K562 (cell line): ENCODE data around the gene PLEKHH2. TPM values are rescaled to one million over a fixed set of nuclear protein-coding genes. Genes with fewer than 3 reads are reported as not detected.

Source experiments
- ATAC-seq: fragments of 200-7000 bp; cut with Tn5 transposase; 3 replicates; pipeline ENCODE4 v1.9.1; 2020; ENCODE audit warnings: moderate library complexity
- BruUV-seq: library from RNA; stranded (reverse); fragments of 400-500 nt; replicated peaks from 2 replicates; lab custom pipeline; 2021; lab: Mats Ljungman, UMichigan
- CTCF ChIA-PET: fragments of 300-600 bp; formaldehyde crosslinking; extraction: SDS; loops from one replicate; lab custom pipeline; 2021; ENCODE audit warnings: low intra/inter-chr PET ratio; lab: Yijun Ruan, JAX
- POLR2A ChIA-PET: fragments of 300-600, 350-650 bp; sonication (Branson Sonifier 250); formaldehyde crosslinking; extraction: SDS; loops from one replicate; lab custom pipeline; 2021; ENCODE audit warnings: antibody characterized with exemption, inconsistent platforms; lab: Yijun Ruan, JAX
- DNase-seq, 4 experiments: peaks; one replicate each; pipeline versions ENCODE4 v3.0.0 to v3.0.0-alpha.2; 2011 to 2018; ENCODE audit warnings: low spot score in 3 of 4, mixed read lengths in 3 of 4; ENCODE audit errors: extremely low read depth in 1 of 4
- FAIRE-seq: peaks from 2 replicates; lab custom pipeline; 2011; peaks lifted over from hg19 to GRCh38; lab: Jason Lieb, UNC
- H2AFZ ChIP-seq: 2 replicates; pipeline ENCODE4 v1.6.0; 2011; ENCODE audit warnings: low read depth, low read length, control low read depth, inconsistent platforms
- H3K27ac ChIP-seq: fragments of 200-600 bp; 3 replicates; pipeline ENCODE4 v1.8.0; 2011; ENCODE audit warnings: low read depth, mild to moderate bottlenecking, control low read depth, inconsistent platforms, low read length, moderate library complexity, mixed read lengths; ENCODE audit errors: extremely low read depth
- H3K27me3 ChIP-seq, 2 experiments: fragments of 300-600 bp in 1 of 2; 2 replicates in 1 of 2; 3 replicates in 1 of 2; pipeline versions ENCODE4 v1.6.0 to v1.8.0; 2011; ENCODE audit warnings: inconsistent platforms in 2 of 2, low read length in 2 of 2, mild to moderate bottlenecking in 1 of 2, mixed read lengths in 1 of 2, moderate library complexity in 1 of 2; ENCODE audit not compliant: control insufficient read depth in 2 of 2, insufficient read depth in 2 of 2
- H3K36me3 ChIP-seq: fragments of 300-600 bp; 3 replicates; pipeline ENCODE4 v1.8.0; 2011; ENCODE audit warnings: mild to moderate bottlenecking, low read length, inconsistent platforms; ENCODE audit not compliant: control insufficient read depth, insufficient read depth
- H3K4me1 ChIP-seq, 2 experiments: fragments of 200-600 bp in 1 of 2; replicated peaks in 1 of 2; 2 replicates in 1 of 2; 3 replicates in 1 of 2; pipeline versions ENCODE4 v1.5.1 to v1.8.0; 2011; ENCODE audit warnings: inconsistent platforms in 2 of 2, low read length in 2 of 2, mild to moderate bottlenecking in 1 of 2, mixed read lengths in 1 of 2, moderate library complexity in 1 of 2; ENCODE audit not compliant: control insufficient read depth in 2 of 2, insufficient read depth in 2 of 2
- H3K4me2 ChIP-seq: 2 replicates; pipeline ENCODE4 v1.6.1; 2011; ENCODE audit warnings: low read length, control low read depth, inconsistent platforms, mixed read lengths; ENCODE audit not compliant: insufficient read depth
- H3K4me3 ChIP-seq: fragments of 200-600 bp; sonication (generic), shearing (Covaris generic); 2 replicates; pipeline ENCODE4 v1.5.1; 2016; ENCODE audit warnings: control low read depth, inconsistent platforms
- H3K79me2 ChIP-seq: fragments of 200-600 bp; 3 replicates; pipeline ENCODE4 v1.8.0; 2011; ENCODE audit warnings: low read length, inconsistent platforms; ENCODE audit not compliant: control insufficient read depth, insufficient read depth
- H3K9ac ChIP-seq, 2 experiments: 2 replicates each; pipeline versions ENCODE4 v1.6.0 to v1.6.1; 2011; ENCODE audit warnings: low read depth in 2 of 2, low read length in 2 of 2, control low read depth in 1 of 2, inconsistent platforms in 1 of 2, mild to moderate bottlenecking in 1 of 2, mixed read lengths in 1 of 2; ENCODE audit not compliant: insufficient read depth in 1 of 2
- H3K9me1 ChIP-seq: one replicate; pipeline ENCODE4 v1.6.0; 2011; ENCODE audit warnings: inconsistent platforms, mild to moderate bottlenecking, low read length, moderate library complexity; ENCODE audit not compliant: control insufficient read depth, insufficient read depth
- H3K9me3 ChIP-seq: replicated peaks from 2 replicates; pipeline ENCODE4 v1.5.1; 2011; ENCODE audit warnings: low read depth, low read length, inconsistent platforms; ENCODE audit not compliant: control insufficient read depth, insufficient read depth
- H4K20me1 ChIP-seq: replicated peaks from 2 replicates; pipeline ENCODE4 v1.6.1; 2011; ENCODE audit warnings: low read length, inconsistent platforms, mixed read lengths; ENCODE audit not compliant: control insufficient read depth, insufficient read depth
- POLR3A ChIP-seq: IDR thresholded peaks from 2 replicates; pipeline ENCODE4 v1.6.1; 2011; ENCODE audit warnings: borderline replicate concordance, mild to moderate bottlenecking, moderate library complexity; ENCODE audit not compliant: insufficient read length, insufficient read depth; ENCODE audit errors: extremely low read depth
- PURB ChIP-seq: sonication (generic); formaldehyde crosslinking; IDR thresholded peaks from 2 replicates; pipeline ENCODE4 v1.9.0; 2021; ENCODE audit warnings: low read depth, mild to moderate bottlenecking, missing genetic modification reagents
- RFX1 ChIP-seq: fragments of 450-650 bp; IDR thresholded peaks from 2 replicates; pipeline ENCODE4 v1.6.1; 2016; ENCODE audit warnings: mild to moderate bottlenecking, moderate library complexity
- ZNF518B ChIP-seq: fragments of 250-450 bp; sonication (Bioruptor Pico); IDR thresholded peaks from 2 replicates; pipeline ENCODE4 v1.5.0; 2021; ENCODE audit warnings: mild to moderate bottlenecking, moderate library complexity
- WGBS: fragments of 100-300 bp; shearing (Covaris generic); methylation state at CpG from one replicate; pipeline ENCODE4 v1.1.6; 2016; ENCODE audit warnings: low coverage, mixed read lengths; ENCODE audit not compliant: insufficient coverage; ENCODE audit errors: missing lambda C conversion rate; 5-methylcytosine and 5-hydroxymethylcytosine counted together
- in situ Hi-C: fragments of 300-500 bp; cut with MboI; formaldehyde crosslinking; loops from 4 replicates; pipeline ENCODE4 v1.15.0; 2018; ENCODE audit warnings: inconsistent platforms, mixed read lengths
- intact Hi-C: fragments of 100-400 bp; cut with micrococcal nuclease; formaldehyde crosslinking; loops from 2 replicates; pipeline ENCODE4 v1.14.2; 2022
- polyA plus RNA-seq, 8 experiments: library from polyadenylated mRNA; depleted of rRNA in 4 of 8; stranded (reverse) in 5 of 8; unstranded in 3 of 8; fragments of >200 nt; fragmentation: Nextera tagmentation in 2 of 8; fragmentation: Illumina TruSeq in 1 of 8; extraction: Ambion mirVana in 2 of 8; extraction: Trizol in 1 of 8; gene quantifications; 2 replicates each; pipeline versions ENCODE4 v1.2.1 to v1.2.3, GENCODE V29; 2011 to 2014; ENCODE audit warnings: inconsistent platforms in 1 of 8, missing spikeins in 1 of 8
- total RNA-seq, 7 experiments: library from RNA; depleted of rRNA in 6 of 7; stranded (reverse); fragments of >200 nt in 6 of 7; fragmentation: Illumina TruSeq in 2 of 7; extraction: Trizol in 2 of 7; gene quantifications; 2 replicates each; pipeline versions ENCODE4 v1.2.1 to v1.2.3, GENCODE V29; 2011 to 2021; ENCODE audit warnings: low replicate concordance in 1 of 7

Gene PLEKHH2
- total and polyA plus RNA-seq, 9 of the 15 experiments (the other 6 are each of a cell fraction or from before 2014, with no cell fraction given), result 0.77 to 13.5 (median 2.7) TPM

GRCh38 chr2:43748333-43748732, 111.3 kb downstream of the PLEKHH2 start:
- peaks cover 0 to 3% of the 10 kb centered on the region in 2 experiments; a peak in 1 of 5 replicates for H3K4me1 ChIP-seq
- H2AFZ ChIP-seq, result no peak overlapping the region; the same call in 1 of the 2 replicates
- DNase-seq, result no peak
- TF ChIP-seq POLR3A, result no peak
- TF ChIP-seq ZNF518B (CRISPR knock-in tag), result no peak
- TF ChIP-seq RFX1, result no peak
- no peak for TF ChIP-seq PURB (CRISPR knock-in tag)
- H3K4me3 ChIP-seq, result no peak overlapping the region
- intact Hi-C loops, result no loop called here
- in situ Hi-C loops, result no loop called here
- no TSS peak for BruUV-seq
- H3K27ac ChIP-seq, result no peak overlapping the region
- H3K4me2 ChIP-seq, result no peak overlapping the region
- no peaks in the 10 kb centered on the region for H4K20me1 ChIP-seq
- H3K9me3 ChIP-seq, result no peaks in the 10 kb centered on the region
- H3K9me1 ChIP-seq, result no peaks in the 10 kb centered on the region
- H3K9ac ChIP-seq, result no peak overlapping the region
- no peak for ATAC-seq
- H3K27me3 ChIP-seq, result no peaks in the 10 kb centered on the region
- 4% methylated on average over 5 of the region's 5 CpGs for WGBS
- ChIA-PET POLR2A (interaction anchor here (0.6 kb wide), 1 partner anchor 29 kb away, joined by 3 read pairs; no protein-coding TSS in a partner anchor), CTCF (no interaction called here)
- no peaks in the 10 kb centered on the region for H3K36me3 ChIP-seq
- FAIRE-seq, result no peak
- no peaks in the 10 kb centered on the region for H3K79me2 ChIP-seq
